Heart right ventricle (tissue), 16 donors: Measurements from ENCODE around the gene DRD1. TPM values are rescaled to one million over a fixed set of nuclear protein-coding genes. Genes with fewer than 3 reads are reported as not detected.

ENCODE experiments used
- ATAC-seq, 8 donors: fragments of 200-7000 bp; cut with Tn5 transposase; one replicate each; pipeline ENCODE4 v1.9.1; 2020; ENCODE audit warnings: mild to moderate bottlenecking in 8 of 8, moderate library complexity in 8 of 8, moderate number of reproducible peaks in 1 of 8
- DNase-seq, 2 donors: peaks; one replicate each; pipeline ENCODE4 v3.0.0-alpha.2; 2020
- H3K27ac ChIP-seq, 10 donors: fragments of 200-600 bp; sonication (generic) in 2 of 10; one replicate each; pipeline versions ENCODE4 v1.5.0 to v1.8.0; 2020 to 2022; ENCODE audit warnings: mild to moderate bottlenecking in 3 of 10
- H3K27me3 ChIP-seq, 7 donors: fragments of 200-600 bp; one replicate each; pipeline ENCODE4 v1.8.0; 2021 to 2022; ENCODE audit warnings: mild to moderate bottlenecking in 2 of 7
- H3K36me3 ChIP-seq, 9 donors: fragments of 200-600 bp; sonication (generic) in 1 of 9; one replicate each; pipeline versions ENCODE4 v1.5.0 to v1.8.0; 2020 to 2022; ENCODE audit warnings: mild to moderate bottlenecking in 2 of 9
- H3K4me1 ChIP-seq, 9 donors: fragments of 200-600 bp; sonication (generic) in 1 of 9; one replicate each; pipeline versions ENCODE4 v1.5.0 to v1.8.0; 2020 to 2022; ENCODE audit warnings: mild to moderate bottlenecking in 4 of 9
- H3K4me3 ChIP-seq, 10 donors: fragments of 200-600 bp; sonication (generic) in 2 of 10; one replicate each; pipeline versions ENCODE4 v1.5.0 to v1.8.0; 2020 to 2022; ENCODE audit warnings: mild to moderate bottlenecking in 7 of 10, moderate library complexity in 2 of 10
- H3K9me3 ChIP-seq, 11 donors: fragments of 200-600 bp in 10 of 11; sonication (generic) in 2 of 11; one replicate each; pipeline versions ENCODE4 v1.5.0 to v1.8.0; 2013 to 2022; ENCODE audit warnings: mild to moderate bottlenecking in 2 of 11, control low read depth in 1 of 11, moderate library complexity in 1 of 11
- WGBS, 2 donors: extraction: QIAGEN DNeasy Blood & Tissue Kit; methylation state at CpG; one replicate each; pipeline ENCODE4 v1.1.7; 2013; ENCODE audit warnings: inconsistent platforms in 1 of 2; 5-methylcytosine and 5-hydroxymethylcytosine counted together
- intact Hi-C, 10 donors: fragments of 100-400 bp; cut with DNase I; formaldehyde crosslinking; loops; one replicate each; pipeline versions ENCODE4 v1.11.1 to v1.14.2; 2022
- polyA plus RNA-seq, 2 donors: library from polyadenylated mRNA; stranded (reverse); fragments of 200-250 nt; gene quantifications; one replicate each; pipeline ENCODE4 v1.2.3, GENCODE V29; 2013
- total RNA-seq, 10 donors: library from RNA; stranded (reverse); fragmentation: NEBNext Ultra II Directional in 3 of 10; extraction: Animal tissue kit (Norgen Biotek cat#: 25700) in 3 of 10; gene quantifications; one replicate each; pipeline versions ENCODE4 v1.2.1 to v1.2.4, GENCODE V29; 2021 to 2023
- TF ChIP-seq, protein P1 (sequence below), 9 donors: fragments of 200-600 bp; sonication (generic) in 2 of 9; IDR thresholded peaks; one replicate each; pipeline versions ENCODE4 v1.5.0 to v1.8.0; 2021 to 2022; ENCODE audit warnings: antibody characterized with exemption in 9 of 9, mild to moderate bottlenecking in 5 of 9, moderate library complexity in 1 of 9
- donor health status: Arrhythmogenic right ventricular cardiomyopathy.
- donor health status: ischemic (EF 13 %, LVEDD 7.1; RV severe dilation, severe dysfunction).
- donor health status: healthy with polysubstance abuse.
- donor health status: DM: no; HTN: yes; CAD: no.
- donor health status: DM: no; HTN: no; CAD: no.
- donor health status: ischemic (EF 25% LVEDD 6.9; RV normal size, moderate dysfunction).
- donor health status: ischemic (EF 25% LVEDD 5.7; RV mildly dilated, moderate dysfunction).
- donor health status: healthy.
- donor health status: DM: yes; HTN: yes; CAD: no.
- donor health status: Ischemic cardiomyopathy.
- donor health status: ischemic (EF 35%, LVEDD 5.7; RV mildly dilated, moderate dysfunction).
- donor health status: nonischemic (EF 11% LVEDD 7.7; RV severe dilation, severe dysfunction).
- donor health status: DM: yes; HTN: yes; CAD: no.
- donor health status: PGD.
- donor health status: ischemic (EF 29% LVEDD 5.4; RV normal size, mild dysfunction).
- donor health status: nonischemic (EF 23%, LVEDD 6.1; RV moderate dilation, normal function).

The DRD1 gene
- total and polyA plus RNA-seq, 12 donors: 0.06 to 0.12 (median 0.09) TPM; not detected in 9

DNA sequence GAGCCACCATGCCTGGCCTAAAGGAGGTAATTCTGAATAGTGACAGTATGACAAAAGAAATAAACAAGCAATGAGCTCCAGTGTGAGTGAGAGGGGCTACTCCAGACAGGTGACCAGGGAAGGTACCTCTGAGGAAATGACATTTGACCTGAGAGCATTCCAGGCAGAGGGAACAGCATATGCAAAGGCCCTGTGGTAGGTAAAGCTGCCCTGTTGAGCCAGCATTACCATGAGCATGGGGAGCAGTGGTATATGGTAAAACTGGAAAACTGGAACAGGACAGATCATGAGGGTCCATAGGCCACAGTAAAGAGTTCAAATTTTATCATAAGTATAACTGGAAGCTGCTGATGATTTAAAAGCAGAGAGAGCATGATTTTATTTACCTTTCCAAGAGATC, 28.4 kb upstream of the DRD1 start:
- no peak overlapping the region for H3K4me3 ChIP-seq
- H3K27ac ChIP-seq: no peak overlapping the region
- H3K36me3 ChIP-seq: no peaks in the 10 kb centered on the region
- DNase-seq (no peak), ATAC-seq (no peak)
- no peaks in the 10 kb centered on the region for H3K9me3 ChIP-seq
- TF ChIP-seq, protein P1, sequence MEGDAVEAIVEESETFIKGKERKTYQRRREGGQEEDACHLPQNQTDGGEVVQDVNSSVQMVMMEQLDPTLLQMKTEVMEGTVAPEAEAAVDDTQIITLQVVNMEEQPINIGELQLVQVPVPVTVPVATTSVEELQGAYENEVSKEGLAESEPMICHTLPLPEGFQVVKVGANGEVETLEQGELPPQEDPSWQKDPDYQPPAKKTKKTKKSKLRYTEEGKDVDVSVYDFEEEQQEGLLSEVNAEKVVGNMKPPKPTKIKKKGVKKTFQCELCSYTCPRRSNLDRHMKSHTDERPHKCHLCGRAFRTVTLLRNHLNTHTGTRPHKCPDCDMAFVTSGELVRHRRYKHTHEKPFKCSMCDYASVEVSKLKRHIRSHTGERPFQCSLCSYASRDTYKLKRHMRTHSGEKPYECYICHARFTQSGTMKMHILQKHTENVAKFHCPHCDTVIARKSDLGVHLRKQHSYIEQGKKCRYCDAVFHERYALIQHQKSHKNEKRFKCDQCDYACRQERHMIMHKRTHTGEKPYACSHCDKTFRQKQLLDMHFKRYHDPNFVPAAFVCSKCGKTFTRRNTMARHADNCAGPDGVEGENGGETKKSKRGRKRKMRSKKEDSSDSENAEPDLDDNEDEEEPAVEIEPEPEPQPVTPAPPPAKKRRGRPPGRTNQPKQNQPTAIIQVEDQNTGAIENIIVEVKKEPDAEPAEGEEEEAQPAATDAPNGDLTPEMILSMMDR (IDR thresholded peaks at IDR 0.05): no peak
- H3K27me3 ChIP-seq: peaks cover 0 to 24% (median 7%) of the 10 kb centered on the region in 7 donors
- intact Hi-C loops: no loop called here
- H3K4me1 ChIP-seq: no peaks in the 10 kb centered on the region

DNA sequence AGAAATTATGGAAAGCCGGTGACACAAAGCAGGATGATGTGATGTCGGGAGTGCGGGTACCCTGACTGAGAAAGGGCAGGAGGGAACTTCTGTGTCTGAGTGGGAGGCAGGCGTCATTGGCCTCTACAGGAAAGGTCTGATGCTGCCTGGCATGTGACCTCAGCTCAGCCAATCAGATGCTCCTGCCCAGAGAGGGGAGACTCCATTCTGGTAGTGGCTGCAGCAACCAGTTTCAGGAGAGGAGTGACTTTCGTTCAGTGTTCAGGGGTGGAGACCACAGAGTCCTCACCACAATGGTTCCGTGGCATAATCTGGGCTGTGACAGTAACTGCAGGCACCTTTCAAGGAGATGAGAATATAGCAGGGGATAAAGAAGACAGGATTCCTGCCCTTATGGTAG, 27.6 kb upstream of the DRD1 start:
- H3K36me3 ChIP-seq: no peaks in the 10 kb centered on the region
- peaks cover 0 to 28% (median 11%) of the 10 kb centered on the region in 7 donors for H3K27me3 ChIP-seq
- no peaks in the 10 kb centered on the region for H3K4me1 ChIP-seq
- TF ChIP-seq, protein P1 (IDR thresholded peaks at IDR 0.05): no peak
- no peak overlapping the region for H3K4me3 ChIP-seq
- ATAC-seq: no peak
- no peak for DNase-seq
- intact Hi-C loops: no loop called here
- 74 to 83% methylated on average over 6 of the region's 6 CpGs for WGBS, 2 donors
- H3K9me3 ChIP-seq: no peaks in the 10 kb centered on the region
- no peak overlapping the region for H3K27ac ChIP-seq

DNA sequence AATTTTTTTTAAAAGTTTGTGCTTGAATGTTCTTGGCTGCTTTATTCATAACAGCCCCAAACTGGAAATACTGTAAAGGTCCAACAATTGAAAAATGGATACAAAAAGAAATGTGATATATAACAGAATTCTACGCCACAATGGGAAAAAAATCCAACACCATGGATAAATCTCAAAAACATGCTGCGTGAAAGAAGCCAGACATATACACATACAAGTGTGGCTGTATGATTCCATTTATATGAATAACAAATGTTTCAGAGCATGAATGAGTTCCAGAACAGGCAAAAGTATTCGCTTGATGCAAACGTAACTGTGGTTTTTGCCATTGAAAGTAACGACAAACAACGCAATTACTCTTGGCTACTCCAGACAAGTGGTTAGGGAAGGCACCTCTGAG, 27.2 kb upstream of the DRD1 start:
- WGBS, 2 donors: 91 to 96% methylated on average over 6 of the region's 6 CpGs
- DNase-seq (no peak), ATAC-seq (no peak)
- intact Hi-C loops: no loop called here
- Histone ChIP-seq H3K4me3 (no peak overlapping the region), H3K4me1 (no peaks in the 10 kb centered on the region), H3K9me3 (no peaks in the 10 kb centered on the region), H3K27ac (no peak overlapping the region), H3K27me3 (peaks cover 0 to 28% (median 11%) of the 10 kb centered on the region in 7 donors), H3K36me3 (no peaks in the 10 kb centered on the region)
- TF ChIP-seq, protein P1 (IDR thresholded peaks at IDR 0.05): no peak

DNA sequence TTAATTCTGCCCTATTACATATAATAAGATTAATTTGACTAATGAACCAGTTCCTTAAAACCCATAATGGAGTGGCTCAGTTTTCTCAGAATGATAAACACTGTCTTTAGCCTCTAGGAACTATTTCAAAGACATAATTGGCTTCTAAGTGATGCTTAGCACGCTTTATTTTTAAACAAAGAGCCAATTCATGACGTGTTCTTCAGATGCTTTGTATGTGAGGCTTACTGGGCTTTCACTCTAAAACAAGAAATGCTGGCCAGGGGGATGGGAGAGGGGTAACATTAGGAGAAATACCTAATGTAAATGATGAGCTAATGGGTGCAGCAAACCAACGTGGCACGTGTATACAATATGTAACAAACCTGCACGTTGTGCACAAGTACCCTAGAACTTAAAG, 26.8 kb upstream of the DRD1 start:
- intact Hi-C loops: no loop called here
- WGBS, 2 donors: 69 to 71% methylated on average over 5 of the region's 5 CpGs
- no peak overlapping the region for H3K27ac ChIP-seq

More for the DNA sequence above, 26.8 kb upstream of the DRD1 start:
- Histone ChIP-seq H3K4me1 (no peaks in the 10 kb centered on the region), H3K9me3 (no peaks in the 10 kb centered on the region), H3K36me3 (no peaks in the 10 kb centered on the region), H3K27me3 (peaks cover 0 to 28% (median 11%) of the 10 kb centered on the region in 7 donors), H3K4me3 (no peak overlapping the region)
- DNase-seq: no peak
- ATAC-seq: no peak
- TF ChIP-seq, protein P1 (IDR thresholded peaks at IDR 0.05): no peak
